Kidney (tissue), 14 donors: ENCODE results near the gene FAM131A. TPM values are rescaled to one million over a fixed set of nuclear protein-coding genes. Genes with fewer than 3 reads are reported as not detected.

Experiments used
- DNase-seq, 5 donors: peaks; one replicate each; pipeline ENCODE4 v3.0.0-alpha.2; 2013 to 2020
- FAIRE-seq: peaks from 2 replicates; lab custom pipeline; 2012; peaks lifted over from hg19 to GRCh38; lab: Jason Lieb, UNC
- H3K27ac ChIP-seq, 2 donors: one replicate each; pipeline ENCODE4 v1.7.0; 2013; ENCODE audit warnings: low read depth in 2 of 2, low read length in 2 of 2, inconsistent platforms in 1 of 2
- H3K27me3 ChIP-seq: one replicate; pipeline ENCODE4 v1.7.1; 2013; ENCODE audit warnings: low read length, inconsistent platforms; ENCODE audit not compliant: control insufficient read depth, insufficient read depth
- H3K36me3 ChIP-seq, 3 donors: one replicate each; pipeline versions ENCODE4 v1.7.0 to v1.7.1; 2013; ENCODE audit warnings: low read length in 3 of 3, control low read depth in 1 of 3, inconsistent platforms in 1 of 3; ENCODE audit not compliant: insufficient read depth in 3 of 3, control insufficient read depth in 2 of 3
- H3K4me1 ChIP-seq, 3 donors: one replicate each; pipeline versions ENCODE4 v1.7.0 to v1.7.1; 2013; ENCODE audit warnings: low read length in 3 of 3, inconsistent platforms in 1 of 3, low read depth in 1 of 3; ENCODE audit not compliant: control insufficient read depth in 2 of 3, insufficient read depth in 2 of 3
- H3K4me3 ChIP-seq, 3 donors: one replicate each; pipeline versions ENCODE4 v1.7.0 to v1.8.1; 2013; ENCODE audit warnings: low read length in 3 of 3, control low read depth in 1 of 3, inconsistent platforms in 1 of 3
- H3K9ac ChIP-seq, 3 donors: one replicate each; pipeline versions ENCODE4 v1.7.0 to v1.7.1; 2013; ENCODE audit warnings: low read length in 3 of 3, control low read depth in 1 of 3, inconsistent platforms in 1 of 3
- H3K9me3 ChIP-seq, 3 donors: one replicate each; pipeline versions ENCODE4 v1.7.0 to v1.7.1; 2013; ENCODE audit warnings: low read length in 3 of 3, control low read depth in 1 of 3, inconsistent platforms in 1 of 3; ENCODE audit not compliant: control insufficient read depth in 2 of 3, insufficient read depth in 1 of 3
- CTCF ChIP-seq: IDR thresholded peaks from 3 replicates; pipeline ENCODE4 v1.5.1; 2012; ENCODE audit warnings: mild to moderate bottlenecking, moderate library complexity, borderline replicate concordance; ENCODE audit not compliant: insufficient read depth; ENCODE audit errors: extremely low read depth
- intact Hi-C: fragments of 100-400 bp; cut with DNase I; formaldehyde crosslinking; loops from one replicate; pipeline ENCODE4 v1.11.1; 2022
- polyA plus RNA-seq: library from polyadenylated mRNA; stranded (reverse); fragments of 350-450 nt; fragmentation: Illumina TruSeq; extraction: RNeasy Lipid Tissue Mini Kit (QIAGEN cat#74804); gene quantifications from one replicate; pipeline ENCODE4 v1.2.3, GENCODE V29; 2014; ENCODE audit warnings: low read depth, low replicate concordance; ENCODE audit not compliant: insufficient read depth
- total RNA-seq: library from RNA; stranded (reverse); fragmentation: NEBNext Ultra II Directional; extraction: Animal tissue kit (Norgen Biotek cat#: 25700); gene quantifications from one replicate; pipeline ENCODE4 v1.2.1, GENCODE V29; 2021
- donor health status: control.
- donor health status: control.
- donor health status: control.
- donor health status: control.
- donor health status: control.
- donor health status: DM: yes; HTN: yes; CAD: no.
- donor health status: Normal renal cell carcinoma (clear cell type).

Gene FAM131A
- total and polyA plus RNA-seq, 2 donors from 2014 or later = 14.0 to 20.1 TPM

- Histone ChIP-seq H3K27me3 (no peaks in the 10 kb centered on the region), H3K27ac (no peak overlapping the region), H3K9me3 (no peaks in the 10 kb centered on the region), H3K4me1 (peaks cover 0 to 13% (median 12%) of the 10 kb centered on the region in 3 donors), H3K36me3 (peaks cover 0 to 5% (median 4%) of the 10 kb centered on the region in 3 donors), H3K4me3 (no peak overlapping the region), H3K9ac (no peak overlapping the region)
- no peak for TF ChIP-seq CTCF
- peak in 1 of 5 donors; percentile 29 for DNase-seq
- intact Hi-C loops = no loop called here
- no peak for FAIRE-seq
Observed at GRCh38 chr3:184358124-184358767, 20.8 kb downstream of the FAM131A start.

- no peaks in the 10 kb centered on the region for H3K9me3 ChIP-seq
- TF ChIP-seq CTCF = no peak
- FAIRE-seq (no peak), DNase-seq (peak in 2 of 5 donors; percentile 47 to 49)
- H3K9ac ChIP-seq = no peak overlapping the region
- peaks cover 0 to 5% (median 4%) of the 10 kb centered on the region in 3 donors for H3K36me3 ChIP-seq
- H3K4me1 ChIP-seq = peaks cover 0 to 13% (median 12%) of the 10 kb centered on the region in 3 donors
- intact Hi-C loops = no loop called here
- H3K4me3 ChIP-seq = no peak overlapping the region
- H3K27me3 ChIP-seq = no peaks in the 10 kb centered on the region
- no peak overlapping the region for H3K27ac ChIP-seq
Observed at GRCh38 chr3:184358921-184359350, 21.5 kb downstream of the FAM131A start.

- no peak for FAIRE-seq
- intact Hi-C loops = no loop called here
Observed at GRCh38 chr3:184359610-184360009, 22.2 kb downstream of the FAM131A start.

More at GRCh38 chr3:184359610-184360009, 22.2 kb downstream of the FAM131A start:
- DNase-seq = peak in 2 of 5 donors; percentile 57 to 64
- peaks cover 3 to 15% (median 13%) of the 10 kb centered on the region in 3 donors for H3K4me1 ChIP-seq
- no peaks in the 10 kb centered on the region for H3K27me3 ChIP-seq
- H3K36me3 ChIP-seq = peaks cover 0 to 5% (median 4%) of the 10 kb centered on the region in 3 donors
- H3K27ac ChIP-seq = no peak overlapping the region
- H3K9ac ChIP-seq = no peak overlapping the region
- no peak for TF ChIP-seq CTCF
- no peaks in the 10 kb centered on the region for H3K9me3 ChIP-seq
- H3K4me3 ChIP-seq = no peak overlapping the region
